Peyer's patch (tissue), 4 donors: Measurements from ENCODE around the gene GSDMA. TPM values are rescaled to one million over a fixed set of nuclear protein-coding genes. Genes with fewer than 3 reads are reported as not detected.
A peak's percentile ranks its signal among the peaks of the same experiment; 100 is the strongest.

Experiments used
- DNase-seq, 3 donors: peaks; one replicate each; pipeline ENCODE4 v3.0.0-alpha.2; 2017 to 2019
- H3K27ac ChIP-seq, 4 donors: fragments of 200-600 bp; sonication (generic); one replicate each; pipeline ENCODE4 v1.5.1; 2016 to 2019
- H3K27me3 ChIP-seq, 2 donors: fragments of 200-600 bp; sonication (generic); one replicate each; pipeline ENCODE4 v1.5.1; 2019
- H3K36me3 ChIP-seq, 3 donors: fragments of 200-600 bp; sonication (generic); one replicate each; pipeline ENCODE4 v1.5.1; 2016 to 2019
- H3K4me1 ChIP-seq, 4 donors: fragments of 200-600 bp; sonication (generic); one replicate each; pipeline ENCODE4 v1.5.1; 2016 to 2019
- H3K4me3 ChIP-seq, 4 donors: fragments of 200-600 bp; sonication (generic); 1 replicate in 3 of 4; 2 replicates in 1 of 4; pipeline ENCODE4 v1.5.1; 2016 to 2019; ENCODE audit warnings: mild to moderate bottlenecking in 1 of 4
- H3K9me3 ChIP-seq, 4 donors: fragments of 200-600 bp; sonication (generic); one replicate each; pipeline ENCODE4 v1.5.1; 2016 to 2019; ENCODE audit warnings: mild to moderate bottlenecking in 1 of 4
- CTCF ChIP-seq, 6 experiments: fragments of 450-650 bp in 4 of 6; fragments of 200-600 bp in 2 of 6; sonication (generic) in 1 of 6; IDR thresholded peaks; one replicate each; pipeline ENCODE4 v1.5.1; 2017 to 2019; ENCODE audit warnings: antibody characterized with exemption in 6 of 6, mild to moderate bottlenecking in 3 of 6, moderate library complexity in 1 of 6
- POLR2A ChIP-seq, 2 donors: fragments of 450-650 bp; IDR thresholded peaks; one replicate each; pipeline ENCODE4 v1.5.1; 2017; ENCODE audit warnings: antibody characterized with exemption in 2 of 2, mild to moderate bottlenecking in 2 of 2, moderate library complexity in 2 of 2
- total RNA-seq, 4 donors: library from RNA; depleted of rRNA; stranded (reverse); fragments of >200 nt; gene quantifications; one replicate each; pipeline ENCODE4 v1.1.0, GENCODE V29; 2016

Gene GSDMA
- total RNA-seq, 4 donors from 2014 or later = 1.6 to 3.3 TPM; not detected in 2

- TF ChIP-seq CTCF (IDR thresholded peaks at IDR 0.05) (no peak), POLR2A (IDR thresholded peaks at IDR 0.05) (no peak)
- Histone ChIP-seq H3K27me3 (no peaks in the 10 kb centered on the region), H3K4me3 (no peak overlapping the region), H3K27ac (no peak overlapping the region), H3K9me3 (no peaks in the 10 kb centered on the region), H3K4me1 (peaks cover 0 to 9% (median 3%) of the 10 kb centered on the region in 4 donors), H3K36me3 (no peaks in the 10 kb centered on the region)
- no peak for DNase-seq
Observed at GRCh38 chr17:39935909-39936308, 26.9 kb upstream of the GSDMA start.

- peaks cover 0 to 9% (median 3%) of the 10 kb centered on the region in 4 donors for H3K4me1 ChIP-seq
- DNase-seq = no peak
- H3K27me3 ChIP-seq = no peaks in the 10 kb centered on the region
- H3K4me3 ChIP-seq = no peak overlapping the region
- H3K9me3 ChIP-seq = no peaks in the 10 kb centered on the region
- no peak overlapping the region for H3K27ac ChIP-seq
- H3K36me3 ChIP-seq = no peaks in the 10 kb centered on the region
- TF ChIP-seq CTCF (IDR thresholded peaks at IDR 0.05) (no peak), POLR2A (IDR thresholded peaks at IDR 0.05) (no peak)
Observed at GRCh38 chr17:39937447-39937846, 25.4 kb upstream of the GSDMA start.

GRCh38 chr17:39938140-39938869, 24.5 kb upstream of the GSDMA start:
- H3K9me3 ChIP-seq = no peaks in the 10 kb centered on the region
- H3K36me3 ChIP-seq = no peaks in the 10 kb centered on the region
- TF ChIP-seq POLR2A (IDR thresholded peaks at IDR 0.05) = no peak
- no peak for TF ChIP-seq CTCF (IDR thresholded peaks at IDR 0.05)
- H3K4me3 ChIP-seq = no peak overlapping the region
- H3K4me1 ChIP-seq = peaks cover 0 to 9% (median 3%) of the 10 kb centered on the region in 4 donors
- no peak overlapping the region for H3K27ac ChIP-seq
- H3K27me3 ChIP-seq = no peaks in the 10 kb centered on the region
- DNase-seq = no peak

- Histone ChIP-seq H3K36me3 (no peaks in the 10 kb centered on the region), H3K9me3 (no peaks in the 10 kb centered on the region), H3K27ac (no peak overlapping the region), H3K4me3 (no peak overlapping the region), H3K27me3 (no peaks in the 10 kb centered on the region), H3K4me1 (peaks cover 0 to 9% (median 3%) of the 10 kb centered on the region in 4 donors)
- DNase-seq = no peak
- TF ChIP-seq CTCF (IDR thresholded peaks at IDR 0.05) = no peak
- no peak for TF ChIP-seq POLR2A (IDR thresholded peaks at IDR 0.05)
Observed at GRCh38 chr17:39939106-39939505, 23.7 kb upstream of the GSDMA start.

- Histone ChIP-seq H3K27ac (peak overlapping the region in 1 of 4 donors; percentile 17), H3K9me3 (no peaks in the 10 kb centered on the region), H3K4me3 (no peak overlapping the region), H3K4me1 (peaks cover 0 to 9% (median 3%) of the 10 kb centered on the region in 4 donors), H3K27me3 (no peaks in the 10 kb centered on the region), H3K36me3 (no peaks in the 10 kb centered on the region)
- TF ChIP-seq CTCF (IDR thresholded peaks at IDR 0.05) = peak in 4 of 6 experiments; percentile 10 to 41 (median 20)
- no peak for TF ChIP-seq POLR2A (IDR thresholded peaks at IDR 0.05)
- peak in 1 of 3 donors; percentile 34 for DNase-seq
Observed at GRCh38 chr17:39939588-39940419, 23.0 kb upstream of the GSDMA start.
